Nephron (organoid): ENCODE measurements around the gene GLRX3.

Experiments used
- H3K27ac Mint-ChIP-seq, 3 experiments: 2 replicates each; pipeline ENCODE4 v1.8.0; 2020; ENCODE audit warnings: mixed read lengths in 3 of 3, mild to moderate bottlenecking in 2 of 3, moderate library complexity in 1 of 3
- H3K27me3 Mint-ChIP-seq: 2 replicates; pipeline ENCODE4 v1.8.0; 2021; ENCODE audit warnings: low read depth, mild to moderate bottlenecking, moderate library complexity, mixed read lengths
- H3K36me3 Mint-ChIP-seq: 2 replicates; pipeline ENCODE4 v1.8.0; 2020; ENCODE audit warnings: low read depth, mixed read lengths
- H3K4me1 Mint-ChIP-seq: 2 replicates; pipeline ENCODE4 v1.8.0; 2020; ENCODE audit warnings: mixed read lengths
- H3K4me3 Mint-ChIP-seq, 3 experiments: 2 replicates each; pipeline ENCODE4 v1.8.0; 2020; ENCODE audit warnings: mild to moderate bottlenecking in 3 of 3, mixed read lengths in 3 of 3, moderate library complexity in 2 of 3
- H3K9me3 Mint-ChIP-seq: 2 replicates; pipeline ENCODE4 v1.8.0; 2020; ENCODE audit warnings: mixed read lengths
- TF ChIP-seq, protein P1 (sequence below), 3 experiments: fragments of 200-600 bp; sonication (generic); IDR thresholded peaks; one replicate each; pipeline ENCODE4 v1.5.0; 2021; ENCODE audit warnings: antibody characterized with exemption in 3 of 3; ENCODE audit not compliant: unreplicated experiment in 3 of 3

The GLRX3 gene

DNA sequence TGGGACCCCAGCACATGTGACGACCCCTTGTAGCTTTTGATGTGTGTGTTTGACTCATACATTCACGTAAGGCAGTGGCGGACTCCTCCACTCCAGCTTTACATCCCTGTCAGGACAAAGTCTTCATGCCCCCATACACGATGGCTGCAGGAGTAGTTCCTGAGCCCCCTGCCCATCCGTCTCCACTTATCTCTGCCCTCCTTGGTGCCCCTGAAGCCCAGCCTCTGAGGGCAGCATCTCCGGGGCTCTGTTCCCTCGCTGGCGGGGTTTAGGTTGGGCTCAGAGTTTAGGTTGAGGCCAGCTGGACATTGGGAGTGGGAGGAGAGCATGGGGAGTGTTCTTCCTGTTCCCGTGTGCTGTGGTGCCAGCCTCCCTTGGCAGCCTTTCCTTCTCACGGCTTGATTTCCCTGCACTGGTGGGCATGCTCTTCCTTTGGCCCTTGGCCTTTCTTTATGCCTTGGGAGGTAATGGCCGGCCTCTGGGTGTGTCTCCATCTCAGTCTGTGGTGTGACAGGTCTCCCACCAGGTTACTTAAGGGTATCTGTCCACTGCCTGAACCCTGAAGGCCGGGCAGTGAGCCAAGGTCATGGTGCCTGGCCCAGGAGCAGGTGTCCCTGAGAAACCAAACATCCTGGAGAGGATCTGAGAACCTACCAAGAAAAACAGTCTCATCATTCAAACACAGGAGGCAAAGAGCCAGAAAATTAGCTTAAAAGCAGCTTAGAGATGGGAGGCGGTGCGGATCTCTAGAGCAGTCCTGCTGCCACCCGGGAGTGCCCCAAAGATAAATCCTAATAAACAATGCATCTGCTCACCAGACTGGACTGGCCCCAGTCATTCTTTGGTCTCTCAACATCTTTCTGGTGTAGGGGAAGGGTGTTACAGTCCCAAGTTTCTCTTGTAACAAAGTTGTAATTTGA lies 85.5 kb downstream of the GLRX3 start:
- H3K4me3 Mint-ChIP-seq: no peak overlapping the region
- no peaks in the 10 kb centered on the region for H3K36me3 Mint-ChIP-seq
- peaks cover 25% of the 10 kb centered on the region for H3K27me3 Mint-ChIP-seq
- no peaks in the 10 kb centered on the region for H3K4me1 Mint-ChIP-seq
- no peak overlapping the region for H3K27ac Mint-ChIP-seq
- TF ChIP-seq, protein P1, sequence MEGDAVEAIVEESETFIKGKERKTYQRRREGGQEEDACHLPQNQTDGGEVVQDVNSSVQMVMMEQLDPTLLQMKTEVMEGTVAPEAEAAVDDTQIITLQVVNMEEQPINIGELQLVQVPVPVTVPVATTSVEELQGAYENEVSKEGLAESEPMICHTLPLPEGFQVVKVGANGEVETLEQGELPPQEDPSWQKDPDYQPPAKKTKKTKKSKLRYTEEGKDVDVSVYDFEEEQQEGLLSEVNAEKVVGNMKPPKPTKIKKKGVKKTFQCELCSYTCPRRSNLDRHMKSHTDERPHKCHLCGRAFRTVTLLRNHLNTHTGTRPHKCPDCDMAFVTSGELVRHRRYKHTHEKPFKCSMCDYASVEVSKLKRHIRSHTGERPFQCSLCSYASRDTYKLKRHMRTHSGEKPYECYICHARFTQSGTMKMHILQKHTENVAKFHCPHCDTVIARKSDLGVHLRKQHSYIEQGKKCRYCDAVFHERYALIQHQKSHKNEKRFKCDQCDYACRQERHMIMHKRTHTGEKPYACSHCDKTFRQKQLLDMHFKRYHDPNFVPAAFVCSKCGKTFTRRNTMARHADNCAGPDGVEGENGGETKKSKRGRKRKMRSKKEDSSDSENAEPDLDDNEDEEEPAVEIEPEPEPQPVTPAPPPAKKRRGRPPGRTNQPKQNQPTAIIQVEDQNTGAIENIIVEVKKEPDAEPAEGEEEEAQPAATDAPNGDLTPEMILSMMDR (IDR thresholded peaks at IDR 0.05; ENCODE audit: unreplicated experiment in 3 of 3): no peak
- H3K9me3 Mint-ChIP-seq: no peaks in the 10 kb centered on the region

GRCh38 chr10:130222381-130222780 lies 86.2 kb downstream of the GLRX3 start:
- Mint-ChIP-seq H3K4me3 (no peak overlapping the region), H3K27ac (no peak overlapping the region), H3K9me3 (peaks cover 3% of the 10 kb centered on the region), H3K27me3 (peaks cover 25% of the 10 kb centered on the region), H3K36me3 (no peaks in the 10 kb centered on the region), H3K4me1 (no peaks in the 10 kb centered on the region)
- TF ChIP-seq, protein P1 (IDR thresholded peaks at IDR 0.05; ENCODE audit: unreplicated experiment in 3 of 3): no peak

GRCh38 chr10:130224228-130224627 lies 88.0 kb downstream of the GLRX3 start:
- H3K4me1 Mint-ChIP-seq: no peaks in the 10 kb centered on the region
- peaks cover 8% of the 10 kb centered on the region for H3K9me3 Mint-ChIP-seq
- H3K27ac Mint-ChIP-seq: no peak overlapping the region
- H3K27me3 Mint-ChIP-seq: peaks cover 25% of the 10 kb centered on the region
- H3K4me3 Mint-ChIP-seq: no peak overlapping the region
- H3K36me3 Mint-ChIP-seq: no peaks in the 10 kb centered on the region
- TF ChIP-seq, protein P1 (IDR thresholded peaks at IDR 0.05; ENCODE audit: unreplicated experiment in 3 of 3): no peak

DNA sequence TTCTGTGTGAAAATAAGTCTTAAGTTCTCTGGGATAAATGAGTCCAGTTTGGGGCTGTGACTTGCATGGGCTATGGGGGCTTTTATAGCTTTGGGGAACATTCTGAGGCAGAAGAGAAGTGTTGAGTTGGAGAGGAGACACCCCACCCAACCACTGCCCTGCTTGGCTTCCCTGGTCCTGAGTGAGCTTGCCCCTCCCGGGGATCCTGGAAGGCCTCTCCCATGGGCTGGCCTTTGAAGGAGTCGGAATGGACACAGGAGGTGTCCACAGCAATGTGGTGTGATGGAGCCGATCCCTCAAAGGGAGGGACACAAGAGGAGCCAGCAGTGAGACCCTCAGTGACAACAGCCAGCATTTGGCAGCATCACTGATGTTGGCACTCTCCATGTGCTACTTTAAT lies 89.8 kb downstream of the GLRX3 start:
- Mint-ChIP-seq H3K9me3 (peaks cover 8% of the 10 kb centered on the region), H3K27ac (no peak overlapping the region), H3K4me3 (no peak overlapping the region), H3K36me3 (no peaks in the 10 kb centered on the region), H3K27me3 (peaks cover 21% of the 10 kb centered on the region), H3K4me1 (no peaks in the 10 kb centered on the region)
- TF ChIP-seq, protein P1 (IDR thresholded peaks at IDR 0.05; ENCODE audit: unreplicated experiment in 3 of 3): no peak

DNA sequence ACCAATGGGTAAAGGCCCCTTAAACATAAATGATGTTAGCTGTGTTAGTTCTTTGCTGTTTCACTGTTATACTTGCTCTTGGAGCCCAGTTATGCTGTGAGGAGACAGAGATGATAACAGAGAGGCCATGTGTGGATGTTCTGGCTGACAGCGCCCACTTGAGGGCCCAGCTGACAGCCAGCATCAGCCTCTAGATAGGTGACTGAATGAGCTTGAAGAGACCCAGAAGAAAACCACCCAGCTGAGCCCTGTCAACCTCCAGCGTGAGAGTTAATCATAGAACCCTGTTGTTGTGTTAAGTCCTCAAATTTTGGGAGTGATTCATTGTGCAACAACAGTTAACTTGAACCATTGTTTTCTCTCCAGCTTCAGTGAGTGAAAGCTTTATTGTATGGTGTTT lies 91.7 kb downstream of the GLRX3 start:
- Mint-ChIP-seq H3K9me3 (peaks cover 8% of the 10 kb centered on the region), H3K36me3 (no peaks in the 10 kb centered on the region), H3K27me3 (peaks cover 18% of the 10 kb centered on the region), H3K27ac (no peak overlapping the region), H3K4me1 (no peaks in the 10 kb centered on the region), H3K4me3 (no peak overlapping the region)
- TF ChIP-seq, protein P1 (IDR thresholded peaks at IDR 0.05; ENCODE audit: unreplicated experiment in 3 of 3): no peak
